ENCODE data around the gene NAB2. TPM values are rescaled to one million over a fixed set of nuclear protein-coding genes. Genes with fewer than 3 reads are reported as not detected.

The NAB2 gene
- total and polyA plus RNA-seq, 9 of the 15 experiments (the other 6 are each of a cell fraction or from before 2014, with no cell fraction given), result 0.45 to 40.9 (median 20.4) TPM

- CTCF ChIA-PET (ENCODE audit: low intra/inter-chr PET ratio), result no interaction called here
- WGBS (ENCODE audit: insufficient coverage, low coverage, missing lambda C conversion rate), result 94% methylated on average over 3 of the region's 3 CpGs
- no peak for TF ChIP-seq ZNF717 (CRISPR knock-in tag; IDR thresholded peaks at IDR 0.05)
- TF ChIP-seq ZNF445 (CRISPR knock-in tag; IDR thresholded peaks at IDR 0.05; ENCODE audit: low read depth), result no peak
- TF ChIP-seq CCNT2 (IDR thresholded peaks at IDR 0.05; ENCODE audit: borderline replicate concordance, extremely low read depth, insufficient read length, low read depth, low read length), result no peak
- no peak for TF ChIP-seq ATF7 (IDR thresholded peaks at IDR 0.05)
- TF ChIP-seq CLOCK (CRISPR knock-in tag; IDR thresholded peaks at IDR 0.05; ENCODE audit: borderline replicate concordance), result no peak
- no peak for TF ChIP-seq ELK1 (CRISPR knock-in tag; IDR thresholded peaks at IDR 0.05)
- TF ChIP-seq ZNF347 (CRISPR knock-in tag; IDR thresholded peaks at IDR 0.05; ENCODE audit: low read depth), result no peak
- no peak for TF ChIP-seq TEAD2 (tag; IDR thresholded peaks at IDR 0.05)
- TF ChIP-seq ZNF780A (CRISPR knock-in tag; IDR thresholded peaks at IDR 0.05), result no peak
- no peak for TF ChIP-seq ETV6 (IDR thresholded peaks at IDR 0.05; ENCODE audit: borderline replicate concordance in 1 of 2, low read depth in 2 of 2, low read length in 1 of 2)
- no peak for TF ChIP-seq ETV6 (CRISPR knock-in tag; IDR thresholded peaks at IDR 0.05; ENCODE audit: borderline replicate concordance)
- TF ChIP-seq MBD2 (IDR thresholded peaks at IDR 0.05; ENCODE audit: borderline replicate concordance, low read depth), result no peak
- TF ChIP-seq, protein P1, sequence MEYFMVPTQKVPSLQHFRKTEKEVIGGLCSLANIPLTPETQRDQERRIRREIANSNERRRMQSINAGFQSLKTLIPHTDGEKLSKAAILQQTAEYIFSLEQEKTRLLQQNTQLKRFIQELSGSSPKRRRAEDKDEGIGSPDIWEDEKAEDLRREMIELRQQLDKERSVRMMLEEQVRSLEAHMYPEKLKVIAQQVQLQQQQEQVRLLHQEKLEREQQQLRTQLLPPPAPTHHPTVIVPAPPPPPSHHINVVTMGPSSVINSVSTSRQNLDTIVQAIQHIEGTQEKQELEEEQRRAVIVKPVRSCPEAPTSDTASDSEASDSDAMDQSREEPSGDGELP (CRISPR knock-in tag; IDR thresholded peaks at IDR 0.05; ENCODE audit: borderline replicate concordance), result no peak
- TF ChIP-seq CHAMP1 (IDR thresholded peaks at IDR 0.05), result no peak
- TF ChIP-seq ZNF174 (CRISPR knock-in tag; IDR thresholded peaks at IDR 0.05), result no peak
- TF ChIP-seq FOXJ2 (tag; IDR thresholded peaks at IDR 0.05), result no peak
Observed at GRCh38 chr12:57095440-57095839, 6.5 kb downstream of the NAB2 start.

More at GRCh38 chr12:57095440-57095839, 6.5 kb downstream of the NAB2 start:
- intact Hi-C loops (cut with micrococcal nuclease), result no loop called here
- DNase-seq (ENCODE audit: extremely low read depth in 1 of 4, low spot score in 3 of 4), result peak in 1 of 4 experiments; percentile 9
- peaks cover 25% of the 10 kb centered on the region for H3K79me2 ChIP-seq (ENCODE audit: control insufficient read depth, insufficient read depth, low read length)
- no peak for ATAC-seq
- no peak overlapping the region for H3K4me2 ChIP-seq (ENCODE audit: insufficient read depth, low read length)
- H3K4me1 ChIP-seq (replicated peaks in 1 of 2; ENCODE audit: control insufficient read depth in 2 of 2, insufficient read depth in 2 of 2, low read length in 2 of 2), result peaks cover 44 to 67% of the 10 kb centered on the region in 2 experiments
- H3K9ac ChIP-seq (ENCODE audit: insufficient read depth in 1 of 2, low read depth in 2 of 2, low read length in 2 of 2), result 0 out of 4 replicates have a peak overlapping the region, but pooled peaks of 1 of the 2 experiments have one; percentile 3
- no peak overlapping the region for H3K27ac ChIP-seq (ENCODE audit: extremely low read depth, low read depth, low read length)
- peaks cover 81% of the 10 kb centered on the region for H3K36me3 ChIP-seq (ENCODE audit: control insufficient read depth, insufficient read depth, low read length)
- no peak overlapping the region for H3K4me3 ChIP-seq
- no peaks in the 10 kb centered on the region for H3K9me1 ChIP-seq (ENCODE audit: control insufficient read depth, insufficient read depth, low read length)
- H4K20me1 ChIP-seq (replicated peaks; ENCODE audit: control insufficient read depth, insufficient read depth, low read length), result peaks cover 3% of the 10 kb centered on the region
- in situ Hi-C loops (cut with MboI), result no loop called here
- POLR2A ChIA-PET, result interaction anchor here (0.9 to 5.1 kb wide), 3 partner anchors 10 to 16 kb away, joined by 3 to 32 read pairs (median 7); partner anchors contain the start of gene STAT6
- H2AFZ ChIP-seq (ENCODE audit: low read depth, low read length), result no peak overlapping the region
- peak; percentile 11 for FAIRE-seq
- no peaks in the 10 kb centered on the region; a peak in 1 of 5 replicates for H3K27me3 ChIP-seq (ENCODE audit: control insufficient read depth in 2 of 2, insufficient read depth in 2 of 2, low read length in 2 of 2)
- BruUV-seq (replicated peaks), result no TSS peak
- no peaks in the 10 kb centered on the region for H3K9me3 ChIP-seq (replicated peaks; ENCODE audit: control insufficient read depth, insufficient read depth, low read depth, low read length)

All from K562 (cell line).